SJCRH30 (cell line): ENCODE measurements around the gene CNOT8. TPM values are rescaled to one million over a fixed set of nuclear protein-coding genes. Genes with fewer than 3 reads are reported as not detected.

ENCODE experiments used
- DNase-seq, 2 experiments: peaks; one replicate each; pipeline ENCODE4 v3.0.0-alpha.2; 2015 to 2020
- H3K27ac ChIP-seq: fragments of 250-450 bp; sonication (Bioruptor Pico); 2 replicates; pipeline ENCODE4 v1.5.1; 2020; ENCODE audit warnings: mild to moderate bottlenecking, moderate library complexity
- H3K27me3 ChIP-seq: fragments of 250-450 bp; sonication (Bioruptor Pico); 2 replicates; pipeline ENCODE4 v1.5.1; 2020; ENCODE audit warnings: mild to moderate bottlenecking, moderate library complexity
- H3K36me3 ChIP-seq: fragments of 250-450 bp; sonication (Bioruptor Pico); 2 replicates; pipeline ENCODE4 v1.5.1; 2020; ENCODE audit warnings: mild to moderate bottlenecking, moderate library complexity
- H3K4me1 ChIP-seq: fragments of 250-450 bp; sonication (Bioruptor Pico); 2 replicates; pipeline ENCODE4 v1.5.1; 2020; ENCODE audit warnings: mild to moderate bottlenecking, moderate library complexity
- H3K4me3 ChIP-seq: fragments of 250-450 bp; sonication (Bioruptor Pico); 2 replicates; pipeline ENCODE4 v1.5.1; 2020; ENCODE audit warnings: mild to moderate bottlenecking, moderate library complexity
- H3K9me3 ChIP-seq: fragments of 250-450 bp; sonication (Bioruptor Pico); replicated peaks from 2 replicates; pipeline ENCODE4 v1.5.1; 2020; ENCODE audit warnings: mild to moderate bottlenecking, moderate library complexity
- total RNA-seq: library from RNA; depleted of rRNA; stranded (reverse); fragments of >200 nt; shearing (Covaris generic); gene quantifications from 2 replicates; pipeline ENCODE4 v1.2.3, GENCODE V29; 2014

CNOT8 gene
- total RNA-seq, 1 experiment from 2014 or later: 64.4 TPM

DNA sequence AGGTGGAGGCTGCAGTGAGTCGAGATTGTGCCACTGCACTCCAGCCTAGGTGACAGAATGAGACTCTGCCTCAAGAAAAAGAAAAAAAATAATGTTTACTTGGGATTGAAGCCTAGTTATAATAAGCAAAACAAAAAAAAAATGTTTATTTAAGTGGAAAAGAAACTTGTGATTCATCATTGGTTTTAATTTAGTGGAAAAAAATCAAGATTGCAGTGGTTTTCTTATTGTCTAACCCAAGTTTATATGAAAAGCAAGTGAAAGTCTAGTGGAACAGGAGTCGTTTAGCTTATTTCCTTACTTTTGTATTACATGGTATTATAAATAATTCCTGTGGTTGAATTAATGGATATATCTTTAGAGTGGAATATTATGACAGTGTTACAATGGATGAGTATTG lies 8.4 kb downstream of the CNOT8 start:
- H3K4me3 ChIP-seq: no peak overlapping the region
- no peak overlapping the region for H3K27ac ChIP-seq
- H3K36me3 ChIP-seq: peaks cover 41% of the 10 kb centered on the region
- DNase-seq: no peak
- H3K4me1 ChIP-seq: no peaks in the 10 kb centered on the region; the same call in 1 of the 2 replicates
- no peaks in the 10 kb centered on the region for H3K27me3 ChIP-seq
- H3K9me3 ChIP-seq: no peaks in the 10 kb centered on the region

DNA sequence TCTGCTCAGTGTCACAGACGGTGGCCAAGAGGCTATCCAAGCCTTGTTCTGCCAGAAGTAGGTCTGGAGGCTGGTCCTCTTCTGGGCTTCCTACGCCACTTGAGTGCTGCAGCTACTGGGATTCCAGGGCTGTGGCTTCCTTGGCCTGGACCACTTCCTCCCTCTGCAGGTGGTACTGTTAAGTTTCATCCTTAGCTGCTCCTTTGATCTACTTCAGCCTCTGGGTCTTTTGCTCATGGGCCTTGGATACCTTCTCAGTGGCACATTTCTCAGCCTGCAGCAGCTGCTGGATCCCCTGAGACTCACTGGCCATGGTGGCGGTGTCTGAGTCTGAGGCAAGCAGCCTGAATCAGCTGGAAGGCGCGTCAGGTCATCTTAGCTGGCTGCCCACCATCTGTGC lies 10.3 kb downstream of the CNOT8 start:
- H3K4me1 ChIP-seq: no peaks in the 10 kb centered on the region; the same call in 1 of the 2 replicates
- no peak overlapping the region for H3K27ac ChIP-seq
- no peaks in the 10 kb centered on the region for H3K9me3 ChIP-seq
- H3K4me3 ChIP-seq: no peak overlapping the region
- peaks cover 53% of the 10 kb centered on the region for H3K36me3 ChIP-seq
- H3K27me3 ChIP-seq: no peaks in the 10 kb centered on the region
- DNase-seq: peak; percentile 52 to 62

DNA sequence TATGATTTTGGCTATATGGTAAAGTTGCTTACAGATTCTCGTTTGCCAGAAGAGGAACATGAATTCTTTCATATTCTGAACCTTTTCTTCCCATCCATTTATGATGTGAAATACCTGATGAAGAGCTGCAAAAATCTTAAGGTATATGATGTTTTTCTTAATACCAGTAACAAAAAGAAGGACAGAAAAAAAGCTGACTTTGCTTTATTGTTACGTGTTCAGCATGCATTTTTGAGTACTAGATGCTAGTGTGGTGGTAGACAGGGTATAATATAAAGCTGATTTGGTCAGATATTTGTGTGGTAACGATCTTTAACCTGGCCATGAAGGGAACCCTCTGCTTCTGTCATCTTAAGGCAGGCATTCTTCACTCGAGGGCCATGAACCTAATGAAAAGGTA lies 13.3 kb downstream of the CNOT8 start:
- no peak overlapping the region for H3K27ac ChIP-seq
- H3K4me1 ChIP-seq: no peaks in the 10 kb centered on the region; the same call in 1 of the 2 replicates
- H3K36me3 ChIP-seq: peaks cover 56% of the 10 kb centered on the region
- no peaks in the 10 kb centered on the region for H3K27me3 ChIP-seq
- H3K9me3 ChIP-seq: no peaks in the 10 kb centered on the region
- H3K4me3 ChIP-seq: no peak overlapping the region
- DNase-seq: no peak

DNA sequence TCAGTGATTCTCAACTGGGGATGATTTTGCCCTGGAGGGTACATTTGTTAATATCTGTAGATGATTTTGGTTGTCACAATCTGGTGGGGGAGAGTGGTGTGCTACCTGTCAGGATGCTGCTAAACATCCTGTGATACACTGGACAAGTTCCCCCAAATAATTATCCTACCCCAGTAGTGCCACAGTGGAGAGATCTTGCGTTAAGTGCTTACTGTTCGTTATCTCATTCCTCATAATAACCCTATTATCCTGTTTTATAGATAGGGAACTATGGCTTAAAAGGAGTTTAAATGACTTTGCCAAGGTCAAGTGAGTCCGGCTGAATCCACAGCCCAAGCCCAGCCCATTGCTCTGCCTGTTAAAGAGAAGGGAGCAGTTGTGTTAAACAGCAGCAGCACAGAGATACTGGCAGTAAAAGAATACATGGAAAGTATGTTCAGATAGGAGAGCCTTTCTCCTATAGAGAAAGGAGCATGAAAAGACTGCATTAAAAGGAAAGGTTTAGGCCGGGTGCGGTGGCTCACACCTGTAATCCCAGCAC lies 15.4 kb downstream of the CNOT8 start:
- H3K4me1 ChIP-seq: no peaks in the 10 kb centered on the region
- peaks cover 59% of the 10 kb centered on the region for H3K36me3 ChIP-seq
- no peaks in the 10 kb centered on the region for H3K27me3 ChIP-seq
- no peaks in the 10 kb centered on the region for H3K9me3 ChIP-seq
- DNase-seq: no peak
- H3K27ac ChIP-seq: no peak overlapping the region
- no peak overlapping the region for H3K4me3 ChIP-seq

DNA sequence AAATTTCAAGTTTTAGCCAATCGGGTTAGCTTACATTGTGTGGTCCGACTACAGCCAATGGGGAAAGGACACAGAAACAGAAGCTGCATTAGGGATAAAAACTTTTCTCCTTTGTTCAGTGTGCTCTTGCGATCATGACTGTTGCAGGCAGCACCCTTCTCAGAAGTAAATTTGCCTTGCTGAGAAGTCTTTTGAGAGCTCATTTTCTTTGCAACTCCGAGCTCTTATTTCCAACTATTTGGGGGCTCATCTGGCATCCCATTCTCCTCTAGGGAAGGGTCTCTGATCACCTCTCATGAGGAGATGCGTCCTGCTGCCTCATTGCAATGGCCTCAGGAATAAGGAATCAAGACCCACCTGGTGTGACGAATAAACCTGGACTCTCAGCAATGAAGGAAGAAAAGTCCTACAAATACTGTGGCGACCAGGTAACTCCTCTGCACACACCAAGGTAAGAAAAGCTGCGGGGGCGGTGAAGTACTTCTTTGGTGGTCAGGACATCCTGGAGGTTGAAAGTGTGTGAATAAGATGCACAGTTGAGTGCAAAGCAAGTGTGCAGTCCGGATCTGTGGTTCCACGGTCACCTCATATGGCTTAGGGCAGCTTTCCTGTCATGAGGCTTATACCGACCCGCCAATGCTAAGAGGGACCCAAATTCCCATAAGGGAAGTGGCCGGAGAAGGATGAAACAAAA lies 20.4 kb downstream of the CNOT8 start:
- Histone ChIP-seq H3K27ac (no peak overlapping the region), H3K36me3 (peaks cover 28% of the 10 kb centered on the region), H3K4me1 (no peaks in the 10 kb centered on the region), H3K4me3 (no peak overlapping the region), H3K9me3 (no peaks in the 10 kb centered on the region), H3K27me3 (no peaks in the 10 kb centered on the region)
- no peak for DNase-seq

DNA sequence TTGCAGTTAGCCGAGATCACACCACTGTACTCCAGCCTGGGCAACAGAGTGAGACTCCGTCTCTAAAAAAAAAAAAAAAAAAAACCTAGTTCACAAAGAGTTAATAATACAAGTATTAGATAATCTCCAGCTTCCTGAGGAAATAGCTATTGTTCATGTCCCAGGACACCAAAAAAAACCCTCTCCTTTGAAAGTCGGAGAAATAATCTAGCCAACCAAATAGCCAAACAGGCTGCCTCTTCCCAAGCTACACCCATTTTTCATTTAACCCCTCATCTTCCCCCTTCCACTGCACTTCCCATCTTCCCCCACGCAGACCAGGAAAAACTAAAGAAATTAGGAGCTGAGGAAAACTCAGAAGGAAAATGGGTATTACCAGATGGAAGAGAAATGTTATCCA lies 23.6 kb downstream of the CNOT8 start:
- peaks cover 11% of the 10 kb centered on the region for H3K9me3 ChIP-seq
- DNase-seq: no peak
- H3K27me3 ChIP-seq: no peaks in the 10 kb centered on the region
- no peak overlapping the region for H3K4me3 ChIP-seq
- H3K4me1 ChIP-seq: no peaks in the 10 kb centered on the region
- H3K27ac ChIP-seq: no peak overlapping the region
- peaks cover 35% of the 10 kb centered on the region for H3K36me3 ChIP-seq

DNA sequence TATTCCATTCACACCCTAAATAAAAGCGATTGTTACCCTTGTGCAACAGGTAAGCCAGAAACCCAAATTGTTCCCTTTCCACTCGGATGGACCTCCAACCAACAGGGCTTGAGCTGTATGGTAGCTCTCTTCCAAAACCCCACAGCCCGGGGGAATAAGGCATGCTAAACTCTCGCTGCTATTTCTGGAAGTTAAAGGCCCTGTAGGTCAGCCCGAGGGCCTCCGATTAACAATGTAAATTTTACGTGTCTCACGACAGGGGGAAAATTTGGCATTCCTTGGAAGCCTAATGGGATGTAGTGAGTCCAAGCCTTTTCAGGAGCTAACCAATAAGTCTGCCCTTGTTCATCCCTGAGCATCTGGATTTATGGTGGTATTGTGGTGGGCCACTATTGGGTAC lies 26.0 kb downstream of the CNOT8 start:
- no peak for DNase-seq
- Histone ChIP-seq H3K36me3 (peaks cover 52% of the 10 kb centered on the region), H3K27me3 (no peaks in the 10 kb centered on the region), H3K4me1 (no peaks in the 10 kb centered on the region), H3K9me3 (peaks cover 11% of the 10 kb centered on the region), H3K27ac (no peak overlapping the region), H3K4me3 (no peak overlapping the region)

DNA sequence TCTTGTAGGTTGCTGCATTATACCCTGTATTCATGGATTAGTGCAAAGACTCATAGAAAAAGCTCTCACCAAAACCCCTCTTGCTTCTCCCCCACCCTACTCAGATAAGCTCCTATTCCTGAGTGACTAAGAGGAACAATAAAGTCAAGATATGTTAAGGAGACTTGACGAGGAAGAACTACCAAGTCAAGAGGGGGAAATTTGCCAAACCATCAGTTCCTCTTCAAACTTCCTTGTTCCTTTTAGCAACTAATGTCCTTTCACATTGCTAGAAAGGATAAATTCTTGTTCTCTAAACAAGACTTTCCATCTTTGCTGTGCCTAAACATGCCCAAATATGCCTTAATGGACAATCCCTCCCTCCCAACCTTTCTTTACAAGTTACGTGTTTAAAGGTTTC lies 27.0 kb downstream of the CNOT8 start:
- H3K36me3 ChIP-seq: peaks cover 62% of the 10 kb centered on the region
- no peak overlapping the region for H3K27ac ChIP-seq
- H3K27me3 ChIP-seq: no peaks in the 10 kb centered on the region
- no peak overlapping the region for H3K4me3 ChIP-seq
- no peak for DNase-seq
- H3K4me1 ChIP-seq: no peaks in the 10 kb centered on the region
- H3K9me3 ChIP-seq: peaks cover 11% of the 10 kb centered on the region

DNA sequence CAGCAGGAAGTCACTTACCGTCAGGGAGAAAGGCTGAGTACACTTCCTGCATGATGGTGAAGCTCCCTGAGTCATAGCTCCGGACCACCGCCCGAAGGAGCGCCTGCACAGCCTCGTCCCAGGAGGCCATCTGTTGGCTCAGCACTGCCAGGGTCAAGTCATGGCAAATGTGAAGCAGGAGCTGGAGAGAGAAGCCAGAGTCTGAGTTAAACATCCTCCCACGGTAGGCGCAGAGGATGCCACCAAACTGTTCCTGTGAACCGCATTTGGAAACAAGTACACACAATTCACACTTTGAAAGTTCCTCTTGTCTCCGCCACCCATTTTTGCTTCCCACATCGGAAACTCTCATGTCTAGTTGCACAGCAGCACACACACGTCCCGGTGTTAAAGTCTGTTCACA lies 33.9 kb downstream of the CNOT8 start:
- H3K27me3 ChIP-seq: no peaks in the 10 kb centered on the region
- no peaks in the 10 kb centered on the region for H3K9me3 ChIP-seq
- no peak for DNase-seq
- H3K36me3 ChIP-seq: peaks cover 79% of the 10 kb centered on the region
- no peaks in the 10 kb centered on the region for H3K4me1 ChIP-seq
- no peak overlapping the region for H3K27ac ChIP-seq
- no peak overlapping the region for H3K4me3 ChIP-seq

DNA sequence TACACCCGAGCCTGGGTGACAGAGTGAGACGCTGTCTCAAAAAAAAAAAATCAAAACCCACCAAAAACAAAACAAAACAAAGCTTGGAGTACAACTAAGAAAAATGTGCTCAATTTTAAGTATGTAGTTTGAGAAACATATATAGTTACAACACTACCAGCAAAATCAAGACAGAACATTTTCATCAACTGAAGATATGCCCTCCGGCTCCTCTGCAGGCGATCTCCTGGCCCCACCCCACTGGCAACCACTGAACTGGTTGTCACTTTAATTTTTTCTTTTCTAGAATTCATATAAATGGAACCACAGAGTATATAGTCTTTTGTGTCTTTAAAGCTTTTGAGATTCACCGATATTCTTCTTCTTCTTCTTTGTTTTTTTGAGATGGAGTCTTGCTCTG lies 35.0 kb downstream of the CNOT8 start:
- no peak overlapping the region for H3K4me3 ChIP-seq
- H3K36me3 ChIP-seq: peaks cover 79% of the 10 kb centered on the region
- no peaks in the 10 kb centered on the region for H3K9me3 ChIP-seq
- no peak overlapping the region for H3K27ac ChIP-seq
- no peaks in the 10 kb centered on the region for H3K27me3 ChIP-seq
- H3K4me1 ChIP-seq: no peaks in the 10 kb centered on the region
- no peak for DNase-seq

DNA sequence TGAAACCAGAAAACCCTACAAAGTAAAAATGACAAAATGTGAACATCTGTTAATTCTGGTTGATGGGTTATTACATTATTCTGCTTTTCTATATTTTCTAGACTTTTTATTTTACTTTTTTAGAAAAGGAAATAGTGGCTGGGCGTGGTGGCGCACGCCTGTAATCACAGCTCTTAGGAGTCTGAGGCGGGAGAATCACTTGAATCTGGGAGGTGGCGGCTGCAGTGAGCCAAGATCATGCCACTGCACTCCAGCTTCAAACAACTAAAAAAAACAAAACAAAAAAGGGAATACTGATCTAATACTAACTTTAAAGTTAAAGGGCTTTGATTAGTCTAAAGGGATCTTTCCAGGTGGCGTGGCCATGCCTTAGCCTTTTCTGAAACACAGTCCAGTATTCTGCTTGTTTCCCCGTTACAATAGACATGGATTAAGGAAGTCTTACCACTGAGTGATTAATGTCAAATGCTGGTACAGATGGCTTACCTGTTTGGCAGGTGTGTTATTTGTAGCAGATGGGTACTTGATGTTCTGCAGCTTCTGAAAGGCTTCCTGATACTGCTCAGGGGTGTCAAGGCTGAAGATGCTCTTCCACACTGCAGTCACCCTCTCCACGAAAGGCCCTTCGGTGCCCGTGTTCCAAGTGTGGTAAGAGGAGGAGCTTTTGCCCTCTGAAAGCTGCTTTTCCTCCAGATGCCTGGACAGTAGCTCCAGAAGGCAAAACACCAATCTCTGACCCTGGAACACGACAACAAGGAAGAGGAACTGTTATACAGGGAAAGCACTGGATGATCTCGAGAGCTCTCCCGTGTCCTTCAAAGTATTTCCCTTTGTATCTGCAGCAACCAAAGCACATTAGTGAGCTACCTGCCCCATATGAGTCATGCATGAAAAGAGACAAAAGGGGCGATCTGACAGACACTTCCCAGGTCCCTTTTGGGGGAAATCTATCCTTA lies 37.5 kb downstream of the CNOT8 start:
- H3K4me1 ChIP-seq: no peaks in the 10 kb centered on the region
- peaks cover 81% of the 10 kb centered on the region for H3K36me3 ChIP-seq
- no peak overlapping the region for H3K27ac ChIP-seq
- no peaks in the 10 kb centered on the region for H3K27me3 ChIP-seq
- DNase-seq: no peak
- H3K4me3 ChIP-seq: no peak overlapping the region
- H3K9me3 ChIP-seq: no peaks in the 10 kb centered on the region

DNA sequence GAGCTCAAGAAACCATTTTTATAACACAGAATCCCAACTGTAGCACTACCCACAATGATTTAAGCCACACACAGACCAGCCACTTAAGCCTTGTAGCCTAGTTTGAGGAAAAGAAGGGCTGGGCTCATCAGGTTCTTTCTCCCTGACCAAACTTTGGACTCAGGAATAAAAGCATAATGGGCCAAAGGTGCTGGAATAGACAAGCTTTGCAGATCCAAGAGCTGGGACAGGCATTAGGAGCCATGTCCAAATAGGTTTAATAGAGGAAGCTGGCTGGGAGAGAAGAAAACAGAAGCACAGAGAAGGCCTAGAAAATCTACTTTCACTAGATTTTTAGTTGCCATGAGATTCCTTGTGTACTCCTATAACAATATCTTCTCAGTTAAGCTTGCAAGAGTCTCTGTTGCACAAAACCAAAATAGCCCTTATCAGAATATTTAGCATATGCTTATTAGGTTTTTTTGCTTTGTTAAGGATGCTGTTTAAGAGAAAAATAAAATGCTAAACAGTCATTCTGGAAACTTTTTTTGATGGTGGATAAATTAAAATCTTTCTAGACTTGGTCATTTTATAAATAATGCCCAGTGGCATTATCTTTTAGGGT lies 38.2 kb downstream of the CNOT8 start:
- H3K9me3 ChIP-seq: no peaks in the 10 kb centered on the region
- DNase-seq: no peak
- no peak overlapping the region for H3K27ac ChIP-seq
- no peaks in the 10 kb centered on the region for H3K27me3 ChIP-seq
- peaks cover 82% of the 10 kb centered on the region for H3K36me3 ChIP-seq
- no peaks in the 10 kb centered on the region for H3K4me1 ChIP-seq
- H3K4me3 ChIP-seq: no peak overlapping the region

DNA sequence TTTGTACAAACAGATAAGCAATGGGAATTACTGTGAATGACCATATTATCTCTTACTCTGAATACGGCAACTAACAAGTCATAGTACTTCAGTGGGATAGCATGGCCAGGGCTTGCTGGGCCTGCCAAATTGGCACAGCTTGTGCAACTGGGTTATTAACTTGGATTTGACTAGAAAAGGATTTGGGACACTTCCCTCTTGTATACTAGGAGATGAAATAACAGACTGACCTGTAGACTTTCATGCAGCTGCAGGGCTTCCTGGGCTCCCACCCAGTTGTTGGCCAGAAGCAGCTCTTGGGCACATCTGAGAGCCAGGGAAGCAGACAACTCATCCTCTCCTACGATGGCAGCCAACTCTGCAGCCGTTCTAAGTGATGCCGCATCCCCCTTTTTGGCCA lies 39.8 kb downstream of the CNOT8 start:
- Histone ChIP-seq H3K27me3 (no peaks in the 10 kb centered on the region), H3K27ac (no peak overlapping the region), H3K36me3 (peaks cover 92% of the 10 kb centered on the region), H3K9me3 (no peaks in the 10 kb centered on the region), H3K4me1 (no peaks in the 10 kb centered on the region), H3K4me3 (no peak overlapping the region)
- no peak for DNase-seq

DNA sequence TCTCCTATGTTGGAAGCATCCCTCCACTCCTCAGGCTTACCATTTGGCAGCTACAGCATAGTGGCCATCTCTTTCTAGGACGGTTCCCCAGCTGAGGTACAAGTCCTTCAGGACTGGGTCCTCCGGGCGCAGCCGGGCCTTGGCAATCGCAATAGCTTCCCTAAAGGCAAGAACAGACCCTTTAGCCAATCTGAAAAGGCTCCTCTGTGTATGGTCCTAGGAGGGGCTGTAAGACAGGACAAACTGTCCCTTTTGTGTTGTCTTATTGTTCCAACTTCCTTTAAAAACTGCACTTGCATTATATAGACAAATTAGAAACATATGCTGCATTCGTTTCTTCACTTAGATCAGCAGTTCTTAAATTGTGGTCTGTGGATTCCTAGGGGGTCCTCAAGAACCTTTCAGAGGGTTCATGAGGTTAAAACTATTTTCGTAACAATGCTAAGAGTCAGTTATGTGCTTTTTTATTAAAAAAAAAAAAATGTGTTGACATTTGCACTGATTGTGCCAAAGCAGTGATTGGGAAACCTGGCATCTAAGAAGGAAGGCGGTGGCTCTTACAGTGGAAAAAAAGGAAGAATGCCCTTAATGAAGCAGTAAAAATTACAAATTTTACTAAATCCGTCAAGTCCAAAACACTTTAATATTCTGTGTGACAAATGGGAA lies 40.9 kb downstream of the CNOT8 start:
- Histone ChIP-seq H3K4me1 (no peaks in the 10 kb centered on the region), H3K36me3 (peaks cover 92% of the 10 kb centered on the region), H3K4me3 (no peak overlapping the region), H3K27me3 (no peaks in the 10 kb centered on the region), H3K9me3 (no peaks in the 10 kb centered on the region), H3K27ac (no peak overlapping the region)
- no peak for DNase-seq
